Measurements from ENCODE around the gene CD99. TPM values are rescaled to one million over a fixed set of nuclear protein-coding genes. Genes with fewer than 3 reads are reported as not detected.
"Not testable (repeated sequence)": the region's sequence is repeated elsewhere in the genome, so short reads cannot be mapped to it uniquely, and the experiment has no call there.

Gene CD99
- total RNA-seq, 2 experiments from 2014 or later, result 169 to 216 TPM

- intact Hi-C loops (cut with DNase I, micrococcal nuclease), result no loop called here
- ChIA-PET POLR2A (no interaction called here), CTCF (no interaction called here)
- H3K27me3 Mint-ChIP-seq, result no peaks in the 10 kb centered on the region
- no peak for DNase-seq
- H3K4me3 Mint-ChIP-seq, result no peak overlapping the region
- peaks cover 70% of the 10 kb centered on the region for H3K36me3 Mint-ChIP-seq (ENCODE audit: low read depth)
- H3K27ac Mint-ChIP-seq, result peak overlapping the region; percentile 67
- H3K9me3 Mint-ChIP-seq (ENCODE audit: low read depth), result no peaks in the 10 kb centered on the region
- ATAC-seq, result no peak
- peaks cover 55% of the 10 kb centered on the region for H3K4me1 Mint-ChIP-seq
Observed at GRCh38 chrX:2715066-2715600, 24.0 kb downstream of the CD99 start.

GRCh38 chrX:2717312-2717711, 26.2 kb downstream of the CD99 start:
- Mint-ChIP-seq H3K27ac (peak overlapping the region; percentile 76), H3K9me3 (ENCODE audit: low read depth) (no peaks in the 10 kb centered on the region), H3K4me3 (no peak overlapping the region), H3K4me1 (peaks cover 38% of the 10 kb centered on the region), H3K27me3 (no peaks in the 10 kb centered on the region), H3K36me3 (ENCODE audit: low read depth) (peaks cover 75% of the 10 kb centered on the region)
- DNase-seq (peak; percentile 54), ATAC-seq (peak; percentile 72)
- intact Hi-C loops (cut with DNase I, micrococcal nuclease), result no loop called here
- POLR2A ChIA-PET, result no interaction called here
- CTCF ChIA-PET, result no interaction called here

DNA sequence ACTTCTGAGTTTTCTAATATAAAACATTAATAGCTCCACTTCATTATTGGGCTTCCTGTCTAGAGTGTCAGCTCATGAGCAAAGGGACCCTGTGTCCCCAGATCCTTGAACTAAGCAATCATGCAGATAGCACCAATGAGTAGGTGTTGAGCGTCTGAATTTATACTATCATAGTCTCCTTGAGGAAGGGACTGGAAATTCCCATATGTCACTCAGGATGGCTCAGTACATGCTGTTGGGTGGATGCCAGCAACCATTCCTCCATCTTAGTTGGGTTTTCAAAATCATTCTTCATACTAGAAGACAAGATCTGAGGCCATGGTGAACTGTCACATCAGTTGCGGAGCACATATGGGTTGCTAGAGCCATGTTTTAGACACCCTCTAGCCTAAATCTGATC, 27.7 kb downstream of the CD99 start:
- peak overlapping the region; percentile 62 for H3K27ac Mint-ChIP-seq

GRCh38 chrX:2719774-2720447, 28.8 kb downstream of the CD99 start:
- Mint-ChIP-seq H3K36me3 (ENCODE audit: low read depth) (peaks cover 85% of the 10 kb centered on the region), H3K4me1 (peaks cover 30% of the 10 kb centered on the region), H3K4me3 (no peak overlapping the region), H3K9me3 (ENCODE audit: low read depth) (no peaks in the 10 kb centered on the region), H3K27me3 (no peaks in the 10 kb centered on the region), H3K27ac (no peak overlapping the region)
- intact Hi-C loops (cut with DNase I, micrococcal nuclease), result no loop called here
- ATAC-seq (no peak), DNase-seq (no peak)
- ChIA-PET POLR2A (no interaction called here), CTCF (no interaction called here)

More for the DNA sequence above, 27.7 kb downstream of the CD99 start:
- ATAC-seq, result no peak
- Mint-ChIP-seq H3K27me3 (no peaks in the 10 kb centered on the region), H3K9me3 (ENCODE audit: low read depth) (no peaks in the 10 kb centered on the region), H3K4me3 (no peak overlapping the region), H3K4me1 (peaks cover 38% of the 10 kb centered on the region), H3K36me3 (ENCODE audit: low read depth) (peaks cover 88% of the 10 kb centered on the region)
- CTCF ChIA-PET, result no interaction called here
- POLR2A ChIA-PET, result no interaction called here
- intact Hi-C loops (cut with DNase I, micrococcal nuclease), result no loop called here
- no peak for DNase-seq

GRCh38 chrX:2723286-2723879, 32.3 kb downstream of the CD99 start:
- Mint-ChIP-seq H3K9me3 (ENCODE audit: low read depth) (no peaks in the 10 kb centered on the region), H3K36me3 (ENCODE audit: low read depth) (peaks cover 72% of the 10 kb centered on the region), H3K27ac (no peak overlapping the region), H3K4me3 (no peak overlapping the region), H3K27me3 (no peaks in the 10 kb centered on the region), H3K4me1 (no peaks in the 10 kb centered on the region)
- ATAC-seq, result no peak
- CTCF ChIA-PET, result no interaction called here
- POLR2A ChIA-PET, result no interaction called here
- intact Hi-C loops (cut with DNase I, micrococcal nuclease), result no loop called here
- DNase-seq, result no peak

DNA sequence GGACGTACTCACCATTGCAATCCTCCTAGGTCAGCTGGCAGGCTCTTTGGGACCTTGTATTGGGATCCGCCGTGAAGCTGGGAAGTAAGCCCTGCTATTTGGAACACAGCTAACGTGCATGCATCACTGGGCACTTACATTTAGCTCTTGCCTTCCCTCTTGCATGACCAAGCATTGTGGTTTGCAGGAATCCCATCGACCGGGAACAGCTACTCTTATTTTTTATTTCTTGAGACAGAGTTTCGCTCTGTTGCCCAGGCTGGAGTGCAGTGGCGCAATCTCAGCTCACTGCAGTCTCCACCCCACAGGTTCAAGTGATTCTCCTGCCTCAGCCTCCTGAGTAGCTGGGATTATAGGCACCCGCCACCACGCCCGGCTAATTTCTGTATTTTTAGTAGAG, 36.2 kb downstream of the CD99 start:
- H3K36me3 Mint-ChIP-seq (ENCODE audit: low read depth), result peaks cover 58% of the 10 kb centered on the region
- ATAC-seq; H3K4me1 Mint-ChIP-seq; DNase-seq; intact Hi-C loops (cut with DNase I, micrococcal nuclease); H3K4me3 Mint-ChIP-seq; CTCF ChIA-PET; H3K27me3 Mint-ChIP-seq; H3K27ac Mint-ChIP-seq; H3K9me3 Mint-ChIP-seq (ENCODE audit: low read depth); POLR2A ChIA-PET: not testable (repeated sequence)

DNA sequence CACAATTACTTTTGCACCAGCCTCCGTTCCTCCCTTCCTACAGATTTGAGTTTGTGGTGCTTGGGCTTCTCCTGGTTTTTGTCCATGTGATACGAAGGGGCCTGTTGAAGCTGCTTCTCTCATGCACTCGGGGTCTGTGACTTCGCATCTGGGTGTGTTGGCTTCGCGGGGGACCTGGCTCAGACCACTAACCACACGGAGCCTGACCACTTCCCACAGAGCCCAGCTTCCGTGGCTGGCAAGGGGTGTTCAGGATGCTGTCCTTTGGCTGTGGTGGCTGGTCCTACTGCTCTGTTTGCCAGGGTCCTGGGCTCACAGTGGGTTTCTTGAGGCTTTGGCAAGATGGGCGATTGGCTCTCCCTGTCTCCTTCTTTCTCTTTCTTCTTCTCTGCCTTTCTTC, 41.0 kb downstream of the CD99 start:
- CTCF ChIA-PET, result no interaction called here
- ATAC-seq, result no peak
- H3K4me3 Mint-ChIP-seq, result no peak overlapping the region
- POLR2A ChIA-PET, result no interaction called here
- peaks cover 62% of the 10 kb centered on the region for H3K36me3 Mint-ChIP-seq (ENCODE audit: low read depth)
- peaks cover 7% of the 10 kb centered on the region for H3K4me1 Mint-ChIP-seq
- no peak overlapping the region for H3K27ac Mint-ChIP-seq
- intact Hi-C loops (cut with DNase I, micrococcal nuclease), result no loop called here
- no peak for DNase-seq
- H3K27me3 Mint-ChIP-seq, result no peaks in the 10 kb centered on the region
- no peaks in the 10 kb centered on the region for H3K9me3 Mint-ChIP-seq (ENCODE audit: low read depth)

- POLR2A ChIA-PET, result no interaction called here
- Mint-ChIP-seq H3K36me3 (ENCODE audit: low read depth) (peaks cover 60% of the 10 kb centered on the region), H3K9me3 (ENCODE audit: low read depth) (no peaks in the 10 kb centered on the region), H3K27me3 (no peaks in the 10 kb centered on the region), H3K4me1 (peaks cover 7% of the 10 kb centered on the region), H3K4me3 (no peak overlapping the region), H3K27ac (no peak overlapping the region)
- no peak for ATAC-seq
- intact Hi-C loops (cut with DNase I, micrococcal nuclease), result no loop called here
- CTCF ChIA-PET, result no interaction called here
- no peak for DNase-seq
Observed at GRCh38 chrX:2732649-2733048, 41.6 kb downstream of the CD99 start.

DNA sequence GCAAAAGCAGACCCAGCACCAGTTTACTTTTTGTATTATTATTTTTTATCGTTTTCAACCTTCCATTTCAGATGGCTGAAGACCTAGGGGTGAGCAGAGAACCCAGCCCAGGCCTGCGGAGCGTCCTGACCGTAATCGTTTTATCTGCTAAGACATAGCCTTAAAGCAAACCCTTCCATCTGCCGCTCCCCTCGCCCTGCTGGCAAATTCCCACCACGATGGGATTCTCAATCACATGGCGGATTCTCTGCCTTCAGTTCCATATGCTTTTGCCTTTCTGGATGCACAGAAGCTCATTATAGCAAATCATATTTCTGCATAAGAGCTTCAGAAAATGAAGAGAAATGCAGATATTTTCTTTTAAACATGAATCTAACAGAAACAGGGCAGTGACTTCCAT, 42.2 kb downstream of the CD99 start:
- Mint-ChIP-seq H3K4me1 (peaks cover 7% of the 10 kb centered on the region), H3K27me3 (no peaks in the 10 kb centered on the region), H3K27ac (no peak overlapping the region), H3K9me3 (ENCODE audit: low read depth) (no peaks in the 10 kb centered on the region), H3K4me3 (no peak overlapping the region), H3K36me3 (ENCODE audit: low read depth) (peaks cover 59% of the 10 kb centered on the region)
- DNase-seq (no peak), ATAC-seq (no peak)
- ChIA-PET CTCF (no interaction called here), POLR2A (no interaction called here)
- intact Hi-C loops (cut with DNase I, micrococcal nuclease), result no loop called here

GRCh38 chrX:2735270-2735669, 44.2 kb downstream of the CD99 start:
- ChIA-PET CTCF (no interaction called here), POLR2A (no interaction called here)
- intact Hi-C loops (cut with DNase I, micrococcal nuclease), result no loop called here
- no peaks in the 10 kb centered on the region for H3K27me3 Mint-ChIP-seq
- H3K36me3 Mint-ChIP-seq (ENCODE audit: low read depth), result peaks cover 58% of the 10 kb centered on the region
- H3K27ac Mint-ChIP-seq, result no peak overlapping the region
- peaks cover 7% of the 10 kb centered on the region for H3K4me1 Mint-ChIP-seq
- H3K4me3 Mint-ChIP-seq, result no peak overlapping the region
- ATAC-seq, result no peak
- no peak for DNase-seq
- no peaks in the 10 kb centered on the region for H3K9me3 Mint-ChIP-seq (ENCODE audit: low read depth)

DNA sequence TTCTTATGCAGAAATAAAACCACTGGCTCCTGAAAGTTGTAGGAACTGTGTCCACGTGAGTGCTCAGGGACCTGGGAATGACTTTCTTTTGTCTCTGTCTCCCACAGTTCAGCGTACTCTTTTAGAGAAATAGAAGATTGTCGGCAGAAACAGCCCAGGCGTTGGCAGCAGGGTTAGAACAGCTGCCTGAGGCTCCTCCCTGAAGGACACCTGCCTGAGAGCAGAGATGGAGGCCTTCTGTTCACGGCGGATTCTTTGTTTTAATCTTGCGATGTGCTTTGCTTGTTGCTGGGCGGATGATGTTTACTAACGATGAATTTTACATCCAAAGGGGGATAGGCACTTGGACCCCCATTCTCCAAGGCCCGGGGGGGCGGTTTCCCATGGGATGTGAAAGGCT, 49.6 kb downstream of the CD99 start:
- no peaks in the 10 kb centered on the region for H3K27me3 Mint-ChIP-seq

DNA sequence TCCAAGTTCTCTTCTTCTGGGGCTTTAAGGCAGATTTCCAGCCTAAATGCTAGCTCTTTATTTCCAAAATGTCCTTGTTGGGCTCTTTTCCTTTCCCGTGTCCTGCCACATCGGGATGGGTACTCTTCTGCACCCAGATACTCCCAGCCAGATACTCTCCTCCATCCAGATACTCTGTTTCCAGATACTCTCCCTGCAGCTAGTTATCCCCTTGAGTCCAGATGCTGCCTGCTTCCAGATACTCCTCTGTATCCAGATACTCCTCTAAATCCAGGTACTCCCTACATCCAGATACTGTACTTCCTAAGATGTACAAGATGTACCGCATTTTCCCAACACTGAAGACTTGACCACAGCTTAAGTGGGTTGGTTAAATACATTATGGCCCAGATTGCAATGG, 50.3 kb downstream of the CD99 start:
- Mint-ChIP-seq H3K4me1 (peaks cover 7% of the 10 kb centered on the region), H3K27me3 (no peaks in the 10 kb centered on the region), H3K9me3 (ENCODE audit: low read depth) (no peaks in the 10 kb centered on the region), H3K4me3 (no peak overlapping the region), H3K27ac (no peak overlapping the region), H3K36me3 (ENCODE audit: low read depth) (peaks cover 45% of the 10 kb centered on the region)
- no peak for ATAC-seq
- ChIA-PET POLR2A (no interaction called here), CTCF (no interaction called here)
- no peak for DNase-seq
- intact Hi-C loops (cut with DNase I, micrococcal nuclease), result no loop called here

More for the DNA sequence above, 49.6 kb downstream of the CD99 start:
- ATAC-seq (no peak), DNase-seq (no peak)
- no peak overlapping the region for H3K27ac Mint-ChIP-seq
- no peak overlapping the region for H3K4me3 Mint-ChIP-seq
- peaks cover 4% of the 10 kb centered on the region for H3K4me1 Mint-ChIP-seq
- H3K9me3 Mint-ChIP-seq (ENCODE audit: low read depth), result no peaks in the 10 kb centered on the region
- peaks cover 50% of the 10 kb centered on the region for H3K36me3 Mint-ChIP-seq (ENCODE audit: low read depth)
- ChIA-PET POLR2A (no interaction called here), CTCF (no interaction called here)
- intact Hi-C loops (cut with DNase I, micrococcal nuclease), result no loop called here
